Vagina (tissue), 2 donors: ENCODE results near the gene KRTAP12-1.

Source experiments
- CTCF ChIP-seq, 3 experiments: fragments of 450-650 bp in 2 of 3; fragments of 200-600 bp in 1 of 3; sonication (generic) in 1 of 3; IDR thresholded peaks; one replicate each; pipeline ENCODE4 v1.5.1; 2017 to 2019; ENCODE audit warnings: antibody characterized with exemption in 3 of 3, mild to moderate bottlenecking in 2 of 3, moderate library complexity in 2 of 3
- POLR2A ChIP-seq, 2 donors: fragments of 450-650 bp; IDR thresholded peaks; one replicate each; pipeline ENCODE4 v1.6.1; 2017; ENCODE audit warnings: antibody characterized with exemption in 2 of 2, mild to moderate bottlenecking in 2 of 2, moderate library complexity in 2 of 2
- POLR2AphosphoS5 ChIP-seq, 2 donors: sonication (generic); formaldehyde crosslinking; IDR thresholded peaks; one replicate each; pipeline ENCODE4 v1.9.0; 2017; ENCODE audit warnings: antibody characterized with exemption in 2 of 2, mild to moderate bottlenecking in 2 of 2, low read depth in 1 of 2; ENCODE audit not compliant: insufficient read depth in 1 of 2

- TF ChIP-seq CTCF (IDR thresholded peaks at IDR 0.05) (no peak), POLR2AphosphoS5 (IDR thresholded peaks at IDR 0.05; ENCODE audit: insufficient read depth in 1 of 2, low read depth in 1 of 2) (no peak), POLR2A (IDR thresholded peaks at IDR 0.05) (no peak)
Measured at GRCh38 chr21:44716984-44717383, 35.0 kb upstream of the KRTAP12-1 start.
